Erythroblast (primary cell): ENCODE results near the gene OLFM3.

Source experiments
- GATA1 ChIP-seq: IDR thresholded peaks from 2 replicates; pipeline ENCODE4 v1.6.1; 2011; ENCODE audit warnings: low read depth, mild to moderate bottlenecking, control low read depth, low read length, moderate library complexity
- POLR2A ChIP-seq: IDR thresholded peaks from 2 replicates; pipeline ENCODE4 v1.6.1; 2011; ENCODE audit warnings: mild to moderate bottlenecking, low read length

DNA sequence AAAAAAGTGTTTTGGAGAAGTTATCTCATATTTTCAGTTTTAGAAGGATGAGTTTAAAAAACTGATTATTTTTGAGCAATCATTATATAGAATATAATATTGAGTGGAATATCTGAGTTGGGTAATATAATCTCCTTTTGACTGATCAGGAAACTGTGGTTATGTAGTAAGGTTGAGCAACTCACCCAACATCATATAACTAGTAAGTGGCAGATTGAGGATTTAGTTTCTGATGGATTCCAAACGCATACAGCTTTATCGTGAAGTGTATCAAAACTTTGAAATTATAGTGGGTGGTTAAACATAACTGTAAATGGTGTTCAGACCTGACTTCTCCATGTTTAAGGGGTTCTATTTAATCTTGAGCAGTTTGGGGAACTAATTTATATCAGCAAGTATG lies 98.6 kb downstream of the OLFM3 start:
- TF ChIP-seq POLR2A (no peak), GATA1 (no peak)
